DLD1 (cell line): ENCODE measurements around the gene AXIN2.
"Not testable (repeated sequence)": the region's sequence is repeated elsewhere in the genome, so short reads cannot be mapped to it uniquely, and the experiment has no call there.

ENCODE experiments used
- in situ Hi-C: cut with HindIII; loops from 2 replicates; pipeline ENCODE4 v1.10.0; 2017; ENCODE audit warnings: low sequenced_read_pairs

Gene AXIN2

GRCh38 chr17:65523853-65524664 lies 37.4 kb downstream of the AXIN2 start:
- in situ Hi-C loops = no loop called here

GRCh38 chr17:65523411-65523810 lies 38.0 kb downstream of the AXIN2 start:
- in situ Hi-C loops = no loop called here

- in situ Hi-C loops = no loop called here
Measured at GRCh38 chr17:65522751-65523404, 38.6 kb downstream of the AXIN2 start.

GRCh38 chr17:65519462-65519861 lies 42.0 kb downstream of the AXIN2 start:
- in situ Hi-C loops = no loop called here

- in situ Hi-C loops = no loop called here
Measured at GRCh38 chr17:65518256-65518655, 43.2 kb downstream of the AXIN2 start.

GRCh38 chr17:65515959-65516948 lies 45.2 kb downstream of the AXIN2 start:
- in situ Hi-C loops = no loop called here

- in situ Hi-C loops = no loop called here
Measured at GRCh38 chr17:65515512-65515911, 45.9 kb downstream of the AXIN2 start.

- in situ Hi-C loops = no loop called here
Measured at GRCh38 chr17:65514541-65514940, 46.9 kb downstream of the AXIN2 start.

- in situ Hi-C loops = no loop called here
Measured at GRCh38 chr17:65514082-65514481, 47.4 kb downstream of the AXIN2 start.

- in situ Hi-C loops = no loop called here
Measured at GRCh38 chr17:65511316-65511715, 50.1 kb downstream of the AXIN2 start.

- in situ Hi-C loops = no loop called here
Measured at GRCh38 chr17:65509032-65509431, 52.4 kb downstream of the AXIN2 start.

GRCh38 chr17:65504673-65505072 lies 56.8 kb downstream of the AXIN2 start:
- in situ Hi-C loops = not testable (repeated sequence)

- in situ Hi-C loops = no loop called here
Measured at GRCh38 chr17:65504141-65504540, 57.3 kb downstream of the AXIN2 start.

- in situ Hi-C loops = no loop called here
Measured at GRCh38 chr17:65503557-65503956, 57.9 kb downstream of the AXIN2 start.

GRCh38 chr17:65498816-65499215 lies 62.6 kb downstream of the AXIN2 start:
- in situ Hi-C loops = loop anchor here (5.0 kb wide), 1 partner anchor 257 kb away; no protein-coding TSS in a partner anchor

- in situ Hi-C loops = loop anchor here (5.0 kb wide), 1 partner anchor 254 kb away; no protein-coding TSS in a partner anchor
Measured at GRCh38 chr17:65496801-65497200, 64.6 kb downstream of the AXIN2 start.

GRCh38 chr17:65495122-65496055 lies 66.1 kb downstream of the AXIN2 start:
- in situ Hi-C loops = loop anchor here (5.0 kb wide), 1 partner anchor 253 kb away; no protein-coding TSS in a partner anchor

GRCh38 chr17:65489413-65490155 lies 71.9 kb downstream of the AXIN2 start:
- in situ Hi-C loops = no loop called here

GRCh38 chr17:65488665-65489064 lies 72.8 kb downstream of the AXIN2 start:
- in situ Hi-C loops = no loop called here
